K562 (cell line): ENCODE results near the gene TXLNG. TPM values are rescaled to one million over a fixed set of nuclear protein-coding genes. Genes with fewer than 3 reads are reported as not detected.

Experiments
- ATAC-seq: fragments of 200-7000 bp; cut with Tn5 transposase; 3 replicates; pipeline ENCODE4 v1.9.1; 2020; ENCODE audit warnings: moderate library complexity
- BruUV-seq: library from RNA; stranded (reverse); fragments of 400-500 nt; replicated peaks from 2 replicates; lab custom pipeline; 2021; lab: Mats Ljungman, UMichigan
- CTCF ChIA-PET: fragments of 300-600 bp; formaldehyde crosslinking; extraction: SDS; loops from one replicate; lab custom pipeline; 2021; ENCODE audit warnings: low intra/inter-chr PET ratio; lab: Yijun Ruan, JAX
- POLR2A ChIA-PET: fragments of 300-600, 350-650 bp; sonication (Branson Sonifier 250); formaldehyde crosslinking; extraction: SDS; loops from one replicate; lab custom pipeline; 2021; ENCODE audit warnings: antibody characterized with exemption, inconsistent platforms; lab: Yijun Ruan, JAX
- DNase-seq, 4 experiments: peaks; one replicate each; pipeline versions ENCODE4 v3.0.0 to v3.0.0-alpha.2; 2011 to 2018; ENCODE audit warnings: low spot score in 3 of 4, mixed read lengths in 3 of 4; ENCODE audit errors: extremely low read depth in 1 of 4
- FAIRE-seq: peaks from 2 replicates; lab custom pipeline; 2011; peaks lifted over from hg19 to GRCh38; lab: Jason Lieb, UNC
- H2AFZ ChIP-seq: 2 replicates; pipeline ENCODE4 v1.6.0; 2011; ENCODE audit warnings: low read depth, low read length, control low read depth, inconsistent platforms
- H3K27ac ChIP-seq: fragments of 200-600 bp; 3 replicates; pipeline ENCODE4 v1.8.0; 2011; ENCODE audit warnings: low read depth, mild to moderate bottlenecking, control low read depth, inconsistent platforms, low read length, moderate library complexity, mixed read lengths; ENCODE audit errors: extremely low read depth
- H3K27me3 ChIP-seq, 2 experiments: fragments of 300-600 bp in 1 of 2; 2 replicates in 1 of 2; 3 replicates in 1 of 2; pipeline versions ENCODE4 v1.6.0 to v1.8.0; 2011; ENCODE audit warnings: inconsistent platforms in 2 of 2, low read length in 2 of 2, mild to moderate bottlenecking in 1 of 2, mixed read lengths in 1 of 2, moderate library complexity in 1 of 2; ENCODE audit not compliant: control insufficient read depth in 2 of 2, insufficient read depth in 2 of 2
- H3K36me3 ChIP-seq: fragments of 300-600 bp; 3 replicates; pipeline ENCODE4 v1.8.0; 2011; ENCODE audit warnings: mild to moderate bottlenecking, low read length, inconsistent platforms; ENCODE audit not compliant: control insufficient read depth, insufficient read depth
- H3K4me1 ChIP-seq, 2 experiments: fragments of 200-600 bp in 1 of 2; replicated peaks in 1 of 2; 2 replicates in 1 of 2; 3 replicates in 1 of 2; pipeline versions ENCODE4 v1.5.1 to v1.8.0; 2011; ENCODE audit warnings: inconsistent platforms in 2 of 2, low read length in 2 of 2, mild to moderate bottlenecking in 1 of 2, mixed read lengths in 1 of 2, moderate library complexity in 1 of 2; ENCODE audit not compliant: control insufficient read depth in 2 of 2, insufficient read depth in 2 of 2
- H3K4me2 ChIP-seq: 2 replicates; pipeline ENCODE4 v1.6.1; 2011; ENCODE audit warnings: low read length, control low read depth, inconsistent platforms, mixed read lengths; ENCODE audit not compliant: insufficient read depth
- H3K4me3 ChIP-seq: fragments of 200-600 bp; sonication (generic), shearing (Covaris generic); 2 replicates; pipeline ENCODE4 v1.5.1; 2016; ENCODE audit warnings: control low read depth, inconsistent platforms
- H3K79me2 ChIP-seq: fragments of 200-600 bp; 3 replicates; pipeline ENCODE4 v1.8.0; 2011; ENCODE audit warnings: low read length, inconsistent platforms; ENCODE audit not compliant: control insufficient read depth, insufficient read depth
- H3K9ac ChIP-seq, 2 experiments: 2 replicates each; pipeline versions ENCODE4 v1.6.0 to v1.6.1; 2011; ENCODE audit warnings: low read depth in 2 of 2, low read length in 2 of 2, control low read depth in 1 of 2, inconsistent platforms in 1 of 2, mild to moderate bottlenecking in 1 of 2, mixed read lengths in 1 of 2; ENCODE audit not compliant: insufficient read depth in 1 of 2
- H3K9me1 ChIP-seq: one replicate; pipeline ENCODE4 v1.6.0; 2011; ENCODE audit warnings: inconsistent platforms, mild to moderate bottlenecking, low read length, moderate library complexity; ENCODE audit not compliant: control insufficient read depth, insufficient read depth
- H3K9me3 ChIP-seq: replicated peaks from 2 replicates; pipeline ENCODE4 v1.5.1; 2011; ENCODE audit warnings: low read depth, low read length, inconsistent platforms; ENCODE audit not compliant: control insufficient read depth, insufficient read depth
- H4K20me1 ChIP-seq: replicated peaks from 2 replicates; pipeline ENCODE4 v1.6.1; 2011; ENCODE audit warnings: low read length, inconsistent platforms, mixed read lengths; ENCODE audit not compliant: control insufficient read depth, insufficient read depth
- CTCF ChIP-seq, 3 experiments: IDR thresholded peaks in 2 of 3; conservative IDR thresholded peaks in 1 of 3; 2 replicates each; pipeline ENCODE4 v1.5.1; 2011 to 2012; ENCODE audit warnings: low read length in 3 of 3, mild to moderate bottlenecking in 3 of 3, control low read depth in 2 of 3, improper control_type of control experiment in 1 of 3, inconsistent platforms in 1 of 3, low read depth in 1 of 3, mixed read lengths in 1 of 3, moderate library complexity in 1 of 3; ENCODE audit not compliant: insufficient read depth in 2 of 3
- EZH2 ChIP-seq: IDR thresholded peaks from 2 replicates; pipeline ENCODE4 v1.6.1; 2012; ENCODE audit warnings: low read depth, mild to moderate bottlenecking, inconsistent platforms, low read length, borderline replicate concordance
- FOXO4 ChIP-seq: fragments of 450-650 bp; formaldehyde crosslinking; IDR thresholded peaks from 2 replicates; pipeline ENCODE4 v1.4.0; 2020; ENCODE audit warnings: mild to moderate bottlenecking, moderate library complexity
- MAFF ChIP-seq: IDR thresholded peaks from 2 replicates; pipeline ENCODE4 v1.6.1; 2012; ENCODE audit warnings: low read length, improper control_type of control experiment
- MAFG ChIP-seq: fragments of 450-650 bp; conservative IDR thresholded peaks from 2 replicates; pipeline ENCODE4 v1.6.1; 2016; ENCODE audit warnings: missing genetic modification characterization, missing compliant biosample characterization
- MAFK ChIP-seq: IDR thresholded peaks from 2 replicates; pipeline ENCODE4 v1.6.1; 2011; ENCODE audit warnings: low read length, improper control_type of control experiment
- NFE2 ChIP-seq: IDR thresholded peaks from 2 replicates; pipeline ENCODE4 v1.6.1; 2014; ENCODE audit warnings: antibody characterized with exemption, low read depth
- NFE2L1 ChIP-seq: fragments of 450-650 bp; IDR thresholded peaks from 2 replicates; pipeline ENCODE4 v1.6.1; 2016; ENCODE audit warnings: missing genetic modification characterization, low read depth, mild to moderate bottlenecking, missing compliant biosample characterization, moderate library complexity, borderline replicate concordance
- RAD21 ChIP-seq, 2 experiments: fragments of 250-450 bp in 1 of 2; fragments of 450-650 bp in 1 of 2; sonication (Bioruptor Pico) in 1 of 2; formaldehyde crosslinking in 1 of 2; IDR thresholded peaks in 1 of 2; conservative IDR thresholded peaks in 1 of 2; 2 replicates each; pipeline versions ENCODE4 v1.4.0 to v1.8.0; 2020 to 2022; ENCODE audit warnings: mild to moderate bottlenecking in 2 of 2, moderate library complexity in 1 of 2
- SMC3 ChIP-seq: conservative IDR thresholded peaks from 2 replicates; pipeline ENCODE4 v1.6.1; 2011; ENCODE audit warnings: low read depth, low read length, improper control_type of control experiment; ENCODE audit not compliant: insufficient read depth
- TRIM24 ChIP-seq, 2 experiments: fragments of 450-650 bp; IDR thresholded peaks; 2 replicates each; pipeline ENCODE4 v1.6.1; 2016
- ZNF263 ChIP-seq: sonication (generic); formaldehyde crosslinking; IDR thresholded peaks from 2 replicates; pipeline ENCODE4 v1.8.0; 2022; ENCODE audit warnings: mild to moderate bottlenecking, missing genetic modification reagents, borderline replicate concordance
- ZNF316 ChIP-seq: fragments of 450-650 bp; IDR thresholded peaks from 2 replicates; pipeline ENCODE4 v1.6.1; 2016
- ZNF384 ChIP-seq: IDR thresholded peaks from 2 replicates; pipeline ENCODE4 v1.6.1; 2012; ENCODE audit warnings: low read depth, low read length, improper control_type of control experiment
- ZNF75A ChIP-seq: fragments of 450-650 bp; formaldehyde crosslinking; IDR thresholded peaks from 2 replicates; pipeline ENCODE4 v1.4.0; 2020; ENCODE audit warnings: mild to moderate bottlenecking
- ZNF79 ChIP-seq: fragments of 250-450 bp; sonication (Bioruptor Pico); IDR thresholded peaks from 2 replicates; pipeline ENCODE4 v1.4.0; 2020; ENCODE audit warnings: low read depth, mild to moderate bottlenecking, moderate library complexity
- WGBS: fragments of 100-300 bp; shearing (Covaris generic); methylation state at CpG from one replicate; pipeline ENCODE4 v1.1.6; 2016; ENCODE audit warnings: low coverage, mixed read lengths; ENCODE audit not compliant: insufficient coverage; ENCODE audit errors: missing lambda C conversion rate; 5-methylcytosine and 5-hydroxymethylcytosine counted together
- in situ Hi-C: fragments of 300-500 bp; cut with MboI; formaldehyde crosslinking; loops from 4 replicates; pipeline ENCODE4 v1.15.0; 2018; ENCODE audit warnings: inconsistent platforms, mixed read lengths
- intact Hi-C: fragments of 100-400 bp; cut with micrococcal nuclease; formaldehyde crosslinking; loops from 2 replicates; pipeline ENCODE4 v1.14.2; 2022
- polyA plus RNA-seq, 8 experiments: library from polyadenylated mRNA; depleted of rRNA in 4 of 8; stranded (reverse) in 5 of 8; unstranded in 3 of 8; fragments of >200 nt; fragmentation: Nextera tagmentation in 2 of 8; fragmentation: Illumina TruSeq in 1 of 8; extraction: Ambion mirVana in 2 of 8; extraction: Trizol in 1 of 8; gene quantifications; 2 replicates each; pipeline versions ENCODE4 v1.2.1 to v1.2.3, GENCODE V29; 2011 to 2014; ENCODE audit warnings: inconsistent platforms in 1 of 8, missing spikeins in 1 of 8
- total RNA-seq, 7 experiments: library from RNA; depleted of rRNA in 6 of 7; stranded (reverse); fragments of >200 nt in 6 of 7; fragmentation: Illumina TruSeq in 2 of 7; extraction: Trizol in 2 of 7; gene quantifications; 2 replicates each; pipeline versions ENCODE4 v1.2.1 to v1.2.3, GENCODE V29; 2011 to 2021; ENCODE audit warnings: low replicate concordance in 1 of 7

TXLNG gene
- total and polyA plus RNA-seq, 9 of the 15 experiments (the other 6 are each of a cell fraction or from before 2014, with no cell fraction given) = 13.1 to 47.0 (median 31.6) TPM

- Histone ChIP-seq H3K36me3 (peaks cover 77% of the 10 kb centered on the region), H3K27me3 (no peaks in the 10 kb centered on the region), H3K4me3 (no peak overlapping the region), H3K9me1 (no peaks in the 10 kb centered on the region), H4K20me1 (no peaks in the 10 kb centered on the region; the same call in 1 of the 2 replicates), H2AFZ (no peak overlapping the region), H3K9me3 (no peaks in the 10 kb centered on the region), H3K79me2 (no peaks in the 10 kb centered on the region), H3K4me2 (no peak overlapping the region), H3K9ac (no peak overlapping the region), H3K27ac (no peak overlapping the region), H3K4me1 (no peaks in the 10 kb centered on the region; a peak in 1 of 5 replicates)
- 22% methylated on average over 3 of the region's 3 CpGs for WGBS
- intact Hi-C loops (loop anchor here (1.0 to 5.0 kb wide), 2 partner anchors 66 to 220 kb away; no protein-coding TSS in a partner anchor), in situ Hi-C loops (loop anchor here (10.0 kb wide), 1 partner anchor 219 kb away; no protein-coding TSS in a partner anchor)
- DNase-seq (peak; percentile 21 to 45 (median 24)), ATAC-seq (peak; percentile 85), FAIRE-seq (peak; percentile 86)
- BruUV-seq = no TSS peak
- POLR2A ChIA-PET = interaction anchor here (1.4 kb wide), 1 partner anchor 19 kb away, joined by 4 read pairs; no protein-coding TSS in a partner anchor
- CTCF ChIA-PET = interaction anchor here (1.3 to 1.4 kb wide), 2 partner anchors 57 to 220 kb away, joined by 7 to 13 read pairs; no protein-coding TSS in a partner anchor
- TF ChIP-seq MAFF (peak; percentile 72), CTCF (IDR thresholded peaks at IDR 0.05 in 2 of 3, conservative IDR thresholded peaks at IDR 0.05 in 1 of 3; ENCODE audit: insufficient read depth in 2 of 3, low read depth in 1 of 3, low read length in 3 of 3) (peak in 2 of 3 experiments; percentile 52 to 68; a peak in 4 of 6 replicates), FOXO4 (CRISPR knock-in tag) (no peak), ZNF75A (CRISPR knock-in tag) (no peak), TRIM24 (IDR thresholded peaks at IDR 0.05) (no peak), EZH2 (no peak), ZNF384 (0 out of 2 replicates have a peak, but pooled peaks have one; percentile 41), ZNF316 (peak; percentile 85), MAFK (peak; percentile 59; the same call in 1 of the 2 replicates), SMC3 (0 out of 2 replicates have a peak, but pooled peaks have one; percentile 13), MAFG (tag) (peak; percentile 86), ZNF79 (no peak), ZNF263 (CRISPR knock-in tag) (no peak), NFE2L1 (tag) (peak; percentile 43; the same call in 1 of the 2 replicates), NFE2 (peak; percentile 94), RAD21 (CRISPR knock-in tag; conservative IDR thresholded peaks at IDR 0.05 in 1 of 2, IDR thresholded peaks at IDR 0.05 in 1 of 2) (peak; percentile 49 to 61)
Observed at GRCh38 chrX:16826207-16826606, 39.9 kb downstream of the TXLNG start.
